ENCODE data around the gene CCP110. TPM values are rescaled to one million over a fixed set of nuclear protein-coding genes. Genes with fewer than 3 reads are reported as not detected.

CCP110 gene
- total RNA-seq, 1 experiment from 2014 or later, result 31.8 TPM

DNA sequence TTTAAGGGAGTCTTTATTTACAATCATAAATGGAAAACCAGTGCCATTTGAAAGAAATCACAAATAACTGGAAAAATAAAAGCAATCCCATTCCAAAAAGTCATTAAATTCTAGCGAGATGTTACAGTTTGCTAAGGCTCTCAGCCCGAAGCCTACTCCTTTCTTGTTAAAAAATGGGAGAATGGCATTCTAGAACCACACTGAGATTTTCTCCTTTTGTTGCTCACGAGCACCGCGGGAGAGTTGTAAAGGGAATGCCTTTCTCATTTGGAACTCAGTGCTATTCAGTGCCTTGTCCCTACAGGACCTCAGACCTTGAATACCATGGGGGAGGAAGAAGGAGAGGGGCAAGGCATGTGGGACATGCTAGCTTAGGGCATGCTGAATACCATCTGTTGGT, 38.1 kb upstream of the CCP110 start:
- Histone ChIP-seq H3K9me3 (ENCODE audit: control insufficient read depth, insufficient read depth, low read depth, low read length) (no peaks in the 10 kb centered on the region), H3K4me3 (ENCODE audit: low read depth in 2 of 2, low read length in 2 of 2) (no peak overlapping the region), H3K4me1 (ENCODE audit: control insufficient read depth, insufficient read depth, low read length) (no peaks in the 10 kb centered on the region), H3K27me3 (ENCODE audit: control insufficient read depth, insufficient read depth, low read length) (no peaks in the 10 kb centered on the region), H3K27ac (ENCODE audit: low read length) (no peak overlapping the region), H3K36me3 (ENCODE audit: control insufficient read depth, insufficient read depth, low read length) (no peaks in the 10 kb centered on the region)
- ATAC-seq (no peak), DNase-seq (ENCODE audit: low read depth, low spot score) (no peak)
- CTCF ChIA-PET, result no interaction called here
- in situ Hi-C loops (cut with HindIII; ENCODE audit: low pct_unique_long_range_greater_than_20kb, low sequenced_read_pairs) (no loop called here), intact Hi-C loops (cut with micrococcal nuclease; ENCODE audit: unreplicated experiment) (no loop called here)
- TF ChIP-seq POLR2AphosphoS5 (IDR thresholded peaks at IDR 0.05; ENCODE audit: low read depth, low read length) (no peak), TCF7L2 (IDR thresholded peaks at IDR 0.05; ENCODE audit: low read depth, low read length) (no peak)
- POLR2A ChIA-PET, result no interaction called here
- no TSS peak for BruUV-seq (replicated peaks)

DNA sequence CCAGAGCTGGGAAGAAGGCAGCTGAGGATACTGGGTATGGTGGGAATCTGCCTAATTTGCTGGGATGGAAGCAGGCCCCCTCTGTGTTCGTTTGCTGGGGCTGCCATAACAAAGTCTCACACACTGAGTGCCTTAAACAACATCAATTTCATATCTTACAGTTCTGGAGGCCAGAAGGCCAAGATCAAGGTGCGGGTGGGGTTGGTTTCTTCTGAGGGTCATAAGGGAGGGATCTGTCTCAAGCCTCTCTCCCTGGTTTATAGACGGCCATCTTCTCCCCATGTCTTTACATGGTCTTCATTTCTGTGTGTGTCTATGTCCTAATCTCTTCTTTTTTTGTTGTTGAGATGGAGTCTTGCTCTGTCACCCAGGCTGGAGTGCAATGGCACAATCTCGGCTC, 37.7 kb upstream of the CCP110 start:
- Histone ChIP-seq H3K4me1 (ENCODE audit: control insufficient read depth, insufficient read depth, low read length) (no peaks in the 10 kb centered on the region), H3K27me3 (ENCODE audit: control insufficient read depth, insufficient read depth, low read length) (no peaks in the 10 kb centered on the region), H3K9me3 (ENCODE audit: control insufficient read depth, insufficient read depth, low read depth, low read length) (no peaks in the 10 kb centered on the region), H3K36me3 (ENCODE audit: control insufficient read depth, insufficient read depth, low read length) (no peaks in the 10 kb centered on the region), H3K4me3 (ENCODE audit: low read depth in 2 of 2, low read length in 2 of 2) (no peak overlapping the region), H3K27ac (ENCODE audit: low read length) (no peak overlapping the region)
- in situ Hi-C loops (cut with HindIII; ENCODE audit: low pct_unique_long_range_greater_than_20kb, low sequenced_read_pairs) (no loop called here), intact Hi-C loops (cut with micrococcal nuclease; ENCODE audit: unreplicated experiment) (no loop called here)
- no peak for TF ChIP-seq SIN3A (IDR thresholded peaks at IDR 0.05; ENCODE audit: borderline replicate concordance, insufficient read depth, low read depth, low read length)
- TF ChIP-seq, protein P1, sequence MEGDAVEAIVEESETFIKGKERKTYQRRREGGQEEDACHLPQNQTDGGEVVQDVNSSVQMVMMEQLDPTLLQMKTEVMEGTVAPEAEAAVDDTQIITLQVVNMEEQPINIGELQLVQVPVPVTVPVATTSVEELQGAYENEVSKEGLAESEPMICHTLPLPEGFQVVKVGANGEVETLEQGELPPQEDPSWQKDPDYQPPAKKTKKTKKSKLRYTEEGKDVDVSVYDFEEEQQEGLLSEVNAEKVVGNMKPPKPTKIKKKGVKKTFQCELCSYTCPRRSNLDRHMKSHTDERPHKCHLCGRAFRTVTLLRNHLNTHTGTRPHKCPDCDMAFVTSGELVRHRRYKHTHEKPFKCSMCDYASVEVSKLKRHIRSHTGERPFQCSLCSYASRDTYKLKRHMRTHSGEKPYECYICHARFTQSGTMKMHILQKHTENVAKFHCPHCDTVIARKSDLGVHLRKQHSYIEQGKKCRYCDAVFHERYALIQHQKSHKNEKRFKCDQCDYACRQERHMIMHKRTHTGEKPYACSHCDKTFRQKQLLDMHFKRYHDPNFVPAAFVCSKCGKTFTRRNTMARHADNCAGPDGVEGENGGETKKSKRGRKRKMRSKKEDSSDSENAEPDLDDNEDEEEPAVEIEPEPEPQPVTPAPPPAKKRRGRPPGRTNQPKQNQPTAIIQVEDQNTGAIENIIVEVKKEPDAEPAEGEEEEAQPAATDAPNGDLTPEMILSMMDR (IDR thresholded peaks at IDR 0.05), result no peak
- no peak for TF ChIP-seq TCF7L2 (IDR thresholded peaks at IDR 0.05; ENCODE audit: low read depth, low read length)
- TF ChIP-seq, protein P2, sequence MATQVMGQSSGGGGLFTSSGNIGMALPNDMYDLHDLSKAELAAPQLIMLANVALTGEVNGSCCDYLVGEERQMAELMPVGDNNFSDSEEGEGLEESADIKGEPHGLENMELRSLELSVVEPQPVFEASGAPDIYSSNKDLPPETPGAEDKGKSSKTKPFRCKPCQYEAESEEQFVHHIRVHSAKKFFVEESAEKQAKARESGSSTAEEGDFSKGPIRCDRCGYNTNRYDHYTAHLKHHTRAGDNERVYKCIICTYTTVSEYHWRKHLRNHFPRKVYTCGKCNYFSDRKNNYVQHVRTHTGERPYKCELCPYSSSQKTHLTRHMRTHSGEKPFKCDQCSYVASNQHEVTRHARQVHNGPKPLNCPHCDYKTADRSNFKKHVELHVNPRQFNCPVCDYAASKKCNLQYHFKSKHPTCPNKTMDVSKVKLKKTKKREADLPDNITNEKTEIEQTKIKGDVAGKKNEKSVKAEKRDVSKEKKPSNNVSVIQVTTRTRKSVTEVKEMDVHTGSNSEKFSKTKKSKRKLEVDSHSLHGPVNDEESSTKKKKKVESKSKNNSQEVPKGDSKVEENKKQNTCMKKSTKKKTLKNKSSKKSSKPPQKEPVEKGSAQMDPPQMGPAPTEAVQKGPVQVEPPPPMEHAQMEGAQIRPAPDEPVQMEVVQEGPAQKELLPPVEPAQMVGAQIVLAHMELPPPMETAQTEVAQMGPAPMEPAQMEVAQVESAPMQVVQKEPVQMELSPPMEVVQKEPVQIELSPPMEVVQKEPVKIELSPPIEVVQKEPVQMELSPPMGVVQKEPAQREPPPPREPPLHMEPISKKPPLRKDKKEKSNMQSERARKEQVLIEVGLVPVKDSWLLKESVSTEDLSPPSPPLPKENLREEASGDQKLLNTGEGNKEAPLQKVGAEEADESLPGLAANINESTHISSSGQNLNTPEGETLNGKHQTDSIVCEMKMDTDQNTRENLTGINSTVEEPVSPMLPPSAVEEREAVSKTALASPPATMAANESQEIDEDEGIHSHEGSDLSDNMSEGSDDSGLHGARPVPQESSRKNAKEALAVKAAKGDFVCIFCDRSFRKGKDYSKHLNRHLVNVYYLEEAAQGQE (IDR thresholded peaks at IDR 0.05; ENCODE audit: insufficient read depth in 1 of 2, low read depth in 2 of 2, low read length in 1 of 2), result no peak
- no peak for DNase-seq (ENCODE audit: low read depth, low spot score)
- ChIA-PET CTCF (no interaction called here), POLR2A (no interaction called here)
- no peak for ATAC-seq
- BruUV-seq (replicated peaks), result no TSS peak

DNA sequence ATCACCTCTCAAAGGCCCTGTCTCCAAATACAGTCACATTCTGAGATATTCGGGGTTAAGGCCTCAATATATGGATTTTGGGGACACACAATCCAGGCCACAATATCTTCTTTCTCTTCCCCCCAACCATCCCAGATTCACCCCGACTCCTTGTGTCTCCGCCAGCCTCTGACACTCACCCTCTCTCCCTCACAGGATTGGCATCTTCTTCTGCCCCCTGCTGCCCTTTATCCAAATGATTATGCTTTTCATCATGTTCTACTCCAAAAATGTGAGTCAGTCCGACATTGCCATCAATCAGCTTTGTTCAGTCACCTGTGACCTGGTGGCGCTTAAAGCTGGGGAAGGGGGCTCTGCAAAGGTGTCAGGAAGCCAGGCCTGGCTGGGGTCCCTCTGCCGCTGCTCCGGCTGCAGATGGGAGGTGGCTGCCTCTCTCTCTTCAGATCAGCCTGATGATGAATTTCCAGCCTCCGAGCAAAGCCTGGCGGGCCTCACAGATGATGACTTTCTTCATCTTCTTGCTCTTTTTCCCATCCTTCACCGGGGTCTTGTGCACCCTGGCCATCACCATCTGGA, 36.9 kb upstream of the CCP110 start:
- Histone ChIP-seq H3K36me3 (ENCODE audit: control insufficient read depth, insufficient read depth, low read length) (no peaks in the 10 kb centered on the region), H3K4me1 (ENCODE audit: control insufficient read depth, insufficient read depth, low read length) (no peaks in the 10 kb centered on the region), H3K9me3 (ENCODE audit: control insufficient read depth, insufficient read depth, low read depth, low read length) (no peaks in the 10 kb centered on the region), H3K4me3 (ENCODE audit: low read depth in 2 of 2, low read length in 2 of 2) (no peak overlapping the region), H3K27me3 (ENCODE audit: control insufficient read depth, insufficient read depth, low read length) (no peaks in the 10 kb centered on the region), H3K27ac (ENCODE audit: low read length) (no peak overlapping the region)
- TF ChIP-seq POLR2AphosphoS5 (IDR thresholded peaks at IDR 0.05; ENCODE audit: low read depth, low read length) (no peak), TCF7L2 (IDR thresholded peaks at IDR 0.05; ENCODE audit: low read depth, low read length) (no peak), SIN3A (IDR thresholded peaks at IDR 0.05; ENCODE audit: borderline replicate concordance, insufficient read depth, low read depth, low read length) (no peak)
- TF ChIP-seq, protein P1 (IDR thresholded peaks at IDR 0.05), result no peak
- TF ChIP-seq, protein P2 (IDR thresholded peaks at IDR 0.05; ENCODE audit: insufficient read depth in 1 of 2, low read depth in 2 of 2, low read length in 1 of 2), result no peak
- intact Hi-C loops (cut with micrococcal nuclease; ENCODE audit: unreplicated experiment), result no loop called here
- no TSS peak for BruUV-seq (replicated peaks)
- ATAC-seq (no peak), DNase-seq (ENCODE audit: low read depth, low spot score) (no peak)
- CTCF ChIA-PET, result no interaction called here
- POLR2A ChIA-PET, result no interaction called here
- in situ Hi-C loops (cut with HindIII; ENCODE audit: low pct_unique_long_range_greater_than_20kb, low sequenced_read_pairs), result no loop called here
